ENCODE measurements around the gene MATN4.

Gene MATN4

DNA sequence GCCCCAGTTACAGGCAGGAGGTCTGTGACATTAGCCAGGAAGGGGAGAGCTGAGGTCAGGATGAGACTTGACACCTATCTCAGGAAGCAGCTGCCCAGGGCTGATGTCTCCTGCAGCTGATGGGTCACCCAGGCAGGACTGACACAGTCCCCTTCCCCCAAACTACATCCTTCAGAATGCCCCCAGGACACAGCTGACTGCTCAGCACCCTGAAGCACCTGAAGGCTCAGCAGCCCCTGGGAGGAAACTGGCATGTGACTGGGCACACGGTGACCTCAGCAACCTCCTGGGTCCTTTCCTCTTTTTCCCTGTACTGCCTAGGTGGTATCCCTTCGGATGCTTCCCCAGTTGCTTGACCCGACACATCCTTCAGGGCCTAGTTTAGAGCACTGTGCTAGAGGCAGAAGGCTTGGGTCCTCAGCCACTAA is 38.2 kb upstream of the MATN4 start:
- H3K27me3 ChIP-seq (ENCODE audit: control insufficient read depth, insufficient read depth, low read length) = no peaks in the 10 kb centered on the region
- H3K4me1 ChIP-seq (ENCODE audit: control insufficient read depth, insufficient read depth, low read length) = peaks cover 63% of the 10 kb centered on the region
- H3K9ac ChIP-seq (ENCODE audit: low read length) = peak overlapping the region; percentile 87
- H3K9me3 ChIP-seq (ENCODE audit: control insufficient read depth, insufficient read depth, low read depth, low read length) = no peaks in the 10 kb centered on the region
- H3K4me3 ChIP-seq (ENCODE audit: low read depth, low read length) = peak overlapping the region; percentile 92
- no peaks in the 10 kb centered on the region for H3K36me3 ChIP-seq (ENCODE audit: control insufficient read depth, insufficient read depth, low read length)
- no peak overlapping the region for H3K27ac ChIP-seq (ENCODE audit: low read depth, low read length)

GRCh38 chr20:45345104-45345936 is 37.2 kb upstream of the MATN4 start:
- no peaks in the 10 kb centered on the region for H3K27me3 ChIP-seq (ENCODE audit: control insufficient read depth, insufficient read depth, low read length)
- no peak overlapping the region for H3K27ac ChIP-seq (ENCODE audit: low read depth, low read length)
- H3K4me1 ChIP-seq (ENCODE audit: control insufficient read depth, insufficient read depth, low read length) = peaks cover 73% of the 10 kb centered on the region
- 0 out of 2 replicates have a peak, but pooled peaks cover under 1% of the 10 kb centered on the region for H3K36me3 ChIP-seq (ENCODE audit: control insufficient read depth, insufficient read depth, low read length)
- H3K4me3 ChIP-seq (ENCODE audit: low read depth, low read length) = peak overlapping the region; percentile 92
- no peaks in the 10 kb centered on the region for H3K9me3 ChIP-seq (ENCODE audit: control insufficient read depth, insufficient read depth, low read depth, low read length)
- peak overlapping the region; percentile 48 for H3K9ac ChIP-seq (ENCODE audit: low read length)

GRCh38 chr20:45344168-45344860 is 36.2 kb upstream of the MATN4 start:
- Histone ChIP-seq H3K27me3 (ENCODE audit: control insufficient read depth, insufficient read depth, low read length) (no peaks in the 10 kb centered on the region), H3K27ac (ENCODE audit: low read depth, low read length) (peak overlapping the region; percentile 22; the same call in 1 of the 2 replicates), H3K9me3 (ENCODE audit: control insufficient read depth, insufficient read depth, low read depth, low read length) (no peaks in the 10 kb centered on the region), H3K4me1 (ENCODE audit: control insufficient read depth, insufficient read depth, low read length) (peaks cover 80% of the 10 kb centered on the region), H3K9ac (ENCODE audit: low read length) (peak overlapping the region; percentile 62), H3K4me3 (ENCODE audit: low read depth, low read length) (peak overlapping the region; percentile 50), H3K36me3 (ENCODE audit: control insufficient read depth, insufficient read depth, low read length) (0 out of 2 replicates have a peak, but pooled peaks cover 6% of the 10 kb centered on the region)

DNA sequence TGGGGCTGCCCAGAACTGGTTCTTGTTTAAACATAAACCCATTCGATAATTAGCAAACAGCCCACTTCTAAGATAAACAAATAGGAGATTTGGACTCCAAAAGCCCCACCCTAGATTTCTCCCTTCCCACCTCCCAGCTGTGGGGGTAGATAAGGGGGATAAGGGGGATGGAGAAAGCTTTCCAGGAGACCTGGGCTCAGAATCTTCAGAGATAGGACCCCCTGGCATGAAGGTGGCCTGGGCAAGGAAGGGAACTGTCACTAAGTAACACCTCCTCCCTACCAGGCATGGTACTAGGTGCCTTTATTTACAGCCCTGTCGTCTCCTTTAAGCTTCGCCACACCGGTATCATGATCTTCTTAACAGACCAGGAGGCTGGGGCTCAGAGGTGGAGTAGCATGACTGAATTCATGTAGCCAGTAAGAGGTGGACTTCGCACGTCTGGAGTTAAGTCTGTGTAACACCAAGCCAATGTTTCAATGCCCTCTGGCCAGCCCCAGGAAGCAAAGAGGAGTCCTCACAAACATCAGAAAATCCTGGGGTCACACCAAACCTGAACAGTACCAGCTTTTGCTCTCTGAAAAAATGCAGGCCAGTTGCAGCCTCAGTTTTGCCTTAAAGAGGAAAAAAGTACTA is 35.6 kb upstream of the MATN4 start:
- no peaks in the 10 kb centered on the region for H3K9me3 ChIP-seq (ENCODE audit: control insufficient read depth, insufficient read depth, low read depth, low read length)
- peak overlapping the region; percentile 62 for H3K9ac ChIP-seq (ENCODE audit: low read length)
- peaks cover 87% of the 10 kb centered on the region for H3K4me1 ChIP-seq (ENCODE audit: control insufficient read depth, insufficient read depth, low read length)
- peak overlapping the region; percentile 50; the same call in 1 of the 2 replicates for H3K4me3 ChIP-seq (ENCODE audit: low read depth, low read length)
- H3K36me3 ChIP-seq (ENCODE audit: control insufficient read depth, insufficient read depth, low read length) = 0 out of 2 replicates have a peak, but pooled peaks cover 6% of the 10 kb centered on the region
- H3K27me3 ChIP-seq (ENCODE audit: control insufficient read depth, insufficient read depth, low read length) = no peaks in the 10 kb centered on the region
- H3K27ac ChIP-seq (ENCODE audit: low read depth, low read length) = peak overlapping the region; percentile 69; the same call in 1 of the 2 replicates

DNA sequence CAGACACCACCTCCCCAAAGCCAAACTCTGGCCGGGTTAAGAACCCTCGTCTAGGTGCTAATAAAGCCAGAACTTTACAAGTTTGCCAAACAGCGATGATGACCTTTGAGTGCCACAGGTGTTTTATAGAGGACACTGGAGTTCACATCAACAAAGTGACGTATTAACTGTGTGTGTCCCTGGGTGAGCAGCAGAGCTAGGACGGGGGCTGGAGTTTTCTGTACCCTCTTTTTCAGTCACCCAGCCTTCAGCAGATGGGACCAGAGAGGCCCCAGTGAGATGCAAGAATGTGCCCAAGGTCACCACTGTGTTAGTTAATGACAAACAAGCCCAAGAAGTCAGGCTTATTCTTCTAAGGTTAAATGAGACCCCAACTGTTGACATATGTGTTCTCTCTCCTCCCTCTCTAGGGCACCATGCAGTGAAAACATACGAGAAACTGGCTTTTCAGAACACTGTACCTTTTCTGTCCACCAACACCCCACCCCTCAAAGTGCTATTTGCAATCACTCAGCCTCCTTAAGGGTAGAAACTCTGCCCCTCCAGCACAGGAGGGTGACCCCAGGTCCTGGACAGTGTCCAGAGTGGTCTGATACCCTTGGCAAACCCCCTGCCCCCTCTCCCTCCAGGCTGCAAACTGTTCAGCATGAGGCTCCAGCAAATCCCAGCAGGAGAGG is 34.9 kb upstream of the MATN4 start:
- Histone ChIP-seq H3K4me1 (ENCODE audit: control insufficient read depth, insufficient read depth, low read length) (peaks cover 91% of the 10 kb centered on the region), H3K9ac (ENCODE audit: low read length) (peak overlapping the region; percentile 46), H3K9me3 (ENCODE audit: control insufficient read depth, insufficient read depth, low read depth, low read length) (no peaks in the 10 kb centered on the region), H3K4me3 (ENCODE audit: low read depth, low read length) (peak overlapping the region; percentile 50), H3K27me3 (ENCODE audit: control insufficient read depth, insufficient read depth, low read length) (no peaks in the 10 kb centered on the region), H3K36me3 (ENCODE audit: control insufficient read depth, insufficient read depth, low read length) (0 out of 2 replicates have a peak, but pooled peaks cover 6% of the 10 kb centered on the region), H3K27ac (ENCODE audit: low read depth, low read length) (peak overlapping the region; percentile 69; the same call in 1 of the 2 replicates)

- peak overlapping the region; percentile 63 for H3K9ac ChIP-seq (ENCODE audit: low read length)
- H3K9me3 ChIP-seq (ENCODE audit: control insufficient read depth, insufficient read depth, low read depth, low read length) = no peaks in the 10 kb centered on the region
- H3K27me3 ChIP-seq (ENCODE audit: control insufficient read depth, insufficient read depth, low read length) = no peaks in the 10 kb centered on the region
- peaks cover 95% of the 10 kb centered on the region for H3K4me1 ChIP-seq (ENCODE audit: control insufficient read depth, insufficient read depth, low read length)
- H3K27ac ChIP-seq (ENCODE audit: low read depth, low read length) = peak overlapping the region; percentile 69
- H3K36me3 ChIP-seq (ENCODE audit: control insufficient read depth, insufficient read depth, low read length) = 0 out of 2 replicates have a peak, but pooled peaks cover 6% of the 10 kb centered on the region
- peak overlapping the region; percentile 50 for H3K4me3 ChIP-seq (ENCODE audit: low read depth, low read length)
Measured at GRCh38 chr20:45341939-45342854, 34.1 kb upstream of the MATN4 start.

DNA sequence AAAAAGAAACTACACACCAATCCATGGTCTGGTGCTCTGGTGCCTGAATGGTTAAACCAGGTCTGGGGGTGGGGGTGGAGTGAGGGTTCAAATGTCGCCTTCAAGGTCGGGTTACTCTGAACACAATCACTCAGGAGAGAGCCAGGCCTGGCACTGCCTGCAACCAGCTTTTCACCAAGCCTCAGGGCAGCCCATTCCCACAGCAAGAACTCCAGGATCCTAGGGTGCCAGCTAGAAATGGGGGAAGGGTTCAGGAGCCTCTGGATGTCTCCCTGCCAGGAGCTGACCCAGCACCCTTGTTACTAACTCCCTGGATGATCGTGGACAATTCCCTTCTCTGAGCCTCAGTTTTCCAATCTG is 33.5 kb upstream of the MATN4 start:
- H3K9ac ChIP-seq (ENCODE audit: low read length) = peak overlapping the region; percentile 63
- peak overlapping the region; percentile 69 for H3K27ac ChIP-seq (ENCODE audit: low read depth, low read length)

GRCh38 chr20:45340951-45341350 is 32.9 kb upstream of the MATN4 start:
- H3K36me3 ChIP-seq (ENCODE audit: control insufficient read depth, insufficient read depth, low read length) = 0 out of 2 replicates have a peak, but pooled peaks cover 6% of the 10 kb centered on the region
- H3K9ac ChIP-seq (ENCODE audit: low read length) = no peak overlapping the region
- no peaks in the 10 kb centered on the region for H3K9me3 ChIP-seq (ENCODE audit: control insufficient read depth, insufficient read depth, low read depth, low read length)
- no peak overlapping the region for H3K4me3 ChIP-seq (ENCODE audit: low read depth, low read length)
- H3K27me3 ChIP-seq (ENCODE audit: control insufficient read depth, insufficient read depth, low read length) = no peaks in the 10 kb centered on the region
- peaks cover 91% of the 10 kb centered on the region for H3K4me1 ChIP-seq (ENCODE audit: control insufficient read depth, insufficient read depth, low read length)
- H3K27ac ChIP-seq (ENCODE audit: low read depth, low read length) = no peak overlapping the region

More for the DNA sequence above, 33.5 kb upstream of the MATN4 start:
- peak overlapping the region; percentile 50 for H3K4me3 ChIP-seq (ENCODE audit: low read depth, low read length)
- no peaks in the 10 kb centered on the region for H3K9me3 ChIP-seq (ENCODE audit: control insufficient read depth, insufficient read depth, low read depth, low read length)
- H3K27me3 ChIP-seq (ENCODE audit: control insufficient read depth, insufficient read depth, low read length) = no peaks in the 10 kb centered on the region
- H3K4me1 ChIP-seq (ENCODE audit: control insufficient read depth, insufficient read depth, low read length) = peaks cover 95% of the 10 kb centered on the region
- H3K36me3 ChIP-seq (ENCODE audit: control insufficient read depth, insufficient read depth, low read length) = 0 out of 2 replicates have a peak, but pooled peaks cover 6% of the 10 kb centered on the region

- H3K4me1 ChIP-seq (ENCODE audit: control insufficient read depth, insufficient read depth, low read length) = peaks cover 85% of the 10 kb centered on the region
- H3K9ac ChIP-seq (ENCODE audit: low read length) = no peak overlapping the region
- H3K4me3 ChIP-seq (ENCODE audit: low read depth, low read length) = no peak overlapping the region
- H3K36me3 ChIP-seq (ENCODE audit: control insufficient read depth, insufficient read depth, low read length) = 0 out of 2 replicates have a peak, but pooled peaks cover 6% of the 10 kb centered on the region
- no peaks in the 10 kb centered on the region for H3K9me3 ChIP-seq (ENCODE audit: control insufficient read depth, insufficient read depth, low read depth, low read length)
- no peaks in the 10 kb centered on the region for H3K27me3 ChIP-seq (ENCODE audit: control insufficient read depth, insufficient read depth, low read length)
- no peak overlapping the region for H3K27ac ChIP-seq (ENCODE audit: low read depth, low read length)
Measured at GRCh38 chr20:45340236-45340847, 32.2 kb upstream of the MATN4 start.
